ENCODE data around the gene XIRP2.

The XIRP2 gene

GRCh38 chr2:167294776-167295140 is 406.5 kb downstream of the XIRP2 start:
- no peak for DNase-seq

GRCh38 chr2:167297292-167297691 is 409.0 kb downstream of the XIRP2 start:
- no peak for DNase-seq

GRCh38 chr2:167298017-167298416 is 409.7 kb downstream of the XIRP2 start:
- no peak for DNase-seq

Measured in islet precursor cell (in vitro differentiated cells).